Stomach (tissue), 4 donors: ENCODE results near the gene CCHCR1.

Source experiments
- CTCF ChIP-seq, 7 experiments: fragments of 450-650 bp in 4 of 7; fragments of 200-600 bp in 3 of 7; sonication (generic) in 3 of 7; IDR thresholded peaks; one replicate each; pipeline ENCODE4 v1.5.1; 2016 to 2019; ENCODE audit warnings: antibody characterized with exemption in 7 of 7, control low read depth in 2 of 7, mild to moderate bottlenecking in 1 of 7
- EP300 ChIP-seq: sonication (generic); formaldehyde crosslinking; IDR thresholded peaks from one replicate; pipeline ENCODE4 v1.6.1; 2017; ENCODE audit warnings: antibody characterized with exemption
- POLR2A ChIP-seq, 4 donors: fragments of 450-650 bp; IDR thresholded peaks; one replicate each; pipeline ENCODE4 v1.6.1; 2016; ENCODE audit warnings: antibody characterized with exemption in 4 of 4, control low read depth in 2 of 4, mild to moderate bottlenecking in 1 of 4, moderate library complexity in 1 of 4
- POLR2AphosphoS5 ChIP-seq, 3 donors: sonication (generic); formaldehyde crosslinking; IDR thresholded peaks; one replicate each; pipeline ENCODE4 v1.6.1; 2016; ENCODE audit warnings: antibody characterized with exemption in 3 of 3

- TF ChIP-seq CTCF (IDR thresholded peaks at IDR 0.05): no peak
- TF ChIP-seq POLR2A (IDR thresholded peaks at IDR 0.05): no peak
- no peak for TF ChIP-seq POLR2AphosphoS5 (IDR thresholded peaks at IDR 0.05)
- no peak for TF ChIP-seq EP300
Measured at GRCh38 chr6:31205638-31206037, 48.0 kb upstream of the CCHCR1 start.
